ENCODE data around the gene CCNQ.

- no peak for TF ChIP-seq POLR2A (IDR thresholded peaks at IDR 0.05; ENCODE audit: low read depth, low read length)
- no peak for TF ChIP-seq CTCF (IDR thresholded peaks at IDR 0.05; ENCODE audit: extremely low read depth in 1 of 2, insufficient read depth in 1 of 2, low read depth in 1 of 2, low read length in 2 of 2)
- no peak for TF ChIP-seq POLR2AphosphoS5 (IDR thresholded peaks at IDR 0.05; ENCODE audit: insufficient read depth, low read depth, low read length)
Measured at GRCh38 chrX:153606503-153606902, 7.6 kb upstream of the CCNQ start.
